Lower leg skin (tissue), 4 donors: ENCODE measurements around the gene CACNA2D4. TPM values are rescaled to one million over a fixed set of nuclear protein-coding genes. Genes with fewer than 3 reads are reported as not detected.

ENCODE experiments used
- DNase-seq, 2 donors: peaks; one replicate each; pipeline ENCODE4 v3.0.0-alpha.2; 2019; ENCODE audit warnings: low spot score in 2 of 2
- H3K4me3 ChIP-seq: fragments of 200-600 bp; sonication (generic); 2 replicates; pipeline ENCODE4 v1.5.1; 2017; ENCODE audit warnings: mild to moderate bottlenecking, low read depth; ENCODE audit not compliant: poor library complexity, severe bottlenecking
- CTCF ChIP-seq, 3 donors: fragments of 450-650 bp; IDR thresholded peaks; one replicate each; pipeline ENCODE4 v1.5.1; 2016; ENCODE audit warnings: antibody characterized with exemption in 3 of 3, mild to moderate bottlenecking in 3 of 3, moderate library complexity in 2 of 3
- POLR2A ChIP-seq, 2 donors: fragments of 450-650 bp; IDR thresholded peaks; one replicate each; pipeline ENCODE4 v1.6.1; 2016 to 2017; ENCODE audit warnings: antibody characterized with exemption in 2 of 2, mild to moderate bottlenecking in 1 of 2, moderate library complexity in 1 of 2
- WGBS, 2 donors: methylation state at CpG; one replicate each; pipeline ENCODE4 v1.1.5; 2018; 5-methylcytosine and 5-hydroxymethylcytosine counted together
- intact Hi-C: fragments of 100-400 bp; cut with DNase I; formaldehyde crosslinking; loops from one replicate; pipeline ENCODE4 v1.15.0; 2023; ENCODE audit warnings: low total_unique reads
- total RNA-seq, 4 donors: library from RNA; depleted of rRNA; stranded (reverse); fragments of >200 nt; gene quantifications; one replicate each; pipeline ENCODE4 v1.1.0, GENCODE V29; 2016

CACNA2D4 gene
- total RNA-seq, 4 donors from 2014 or later, result 2.3 to 4.0 (median 3.1) TPM

DNA sequence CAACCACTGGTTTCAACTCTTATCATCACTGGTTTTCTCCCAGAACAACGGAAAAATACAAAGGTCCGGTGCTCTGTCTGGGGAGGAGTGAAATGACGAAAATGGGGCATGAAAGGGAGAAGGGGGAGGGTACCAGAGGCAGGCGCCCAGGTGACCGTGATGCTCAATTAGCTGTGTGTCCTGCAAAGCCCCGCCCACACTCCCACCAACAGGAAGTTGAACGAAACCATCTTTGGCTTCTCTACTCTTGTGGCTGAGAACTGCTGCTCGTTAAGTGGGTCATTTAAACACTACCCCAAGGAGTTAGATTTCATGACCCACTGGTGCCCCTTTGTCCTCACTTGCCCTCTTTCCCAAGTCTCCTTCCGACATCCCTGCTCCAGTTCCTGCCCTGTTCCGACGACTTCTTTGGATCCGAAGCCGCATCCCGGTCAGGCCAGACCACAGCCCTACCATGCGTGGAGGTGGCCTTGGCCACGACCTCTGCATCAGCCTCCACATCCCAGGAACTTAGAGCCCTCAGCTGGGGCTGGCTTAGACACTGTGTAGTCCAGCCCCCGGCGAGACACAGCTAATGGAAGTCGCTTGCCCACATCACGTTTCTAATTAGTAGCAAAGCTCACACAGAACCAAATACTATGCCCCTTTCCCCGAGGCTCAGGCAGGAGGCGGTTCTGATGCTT is 109.5 kb downstream of the CACNA2D4 start:
- H3K4me3 ChIP-seq, result no peak overlapping the region
- DNase-seq, result no peak
- 87% methylated on average over 22 of the region's 22 CpGs for WGBS, 2 donors
- TF ChIP-seq CTCF (IDR thresholded peaks at IDR 0.05), result no peak
- no peak for TF ChIP-seq POLR2A (IDR thresholded peaks at IDR 0.05)
- intact Hi-C loops, result no loop called here

GRCh38 chr12:1808036-1808797 is 110.2 kb downstream of the CACNA2D4 start:
- H3K4me3 ChIP-seq, result no peak overlapping the region
- DNase-seq, result no peak
- 85 to 86% methylated on average over 19 of the region's 19 CpGs for WGBS, 2 donors
- no peak for TF ChIP-seq POLR2A (IDR thresholded peaks at IDR 0.05)
- no peak for TF ChIP-seq CTCF (IDR thresholded peaks at IDR 0.05)
- intact Hi-C loops, result no loop called here

DNA sequence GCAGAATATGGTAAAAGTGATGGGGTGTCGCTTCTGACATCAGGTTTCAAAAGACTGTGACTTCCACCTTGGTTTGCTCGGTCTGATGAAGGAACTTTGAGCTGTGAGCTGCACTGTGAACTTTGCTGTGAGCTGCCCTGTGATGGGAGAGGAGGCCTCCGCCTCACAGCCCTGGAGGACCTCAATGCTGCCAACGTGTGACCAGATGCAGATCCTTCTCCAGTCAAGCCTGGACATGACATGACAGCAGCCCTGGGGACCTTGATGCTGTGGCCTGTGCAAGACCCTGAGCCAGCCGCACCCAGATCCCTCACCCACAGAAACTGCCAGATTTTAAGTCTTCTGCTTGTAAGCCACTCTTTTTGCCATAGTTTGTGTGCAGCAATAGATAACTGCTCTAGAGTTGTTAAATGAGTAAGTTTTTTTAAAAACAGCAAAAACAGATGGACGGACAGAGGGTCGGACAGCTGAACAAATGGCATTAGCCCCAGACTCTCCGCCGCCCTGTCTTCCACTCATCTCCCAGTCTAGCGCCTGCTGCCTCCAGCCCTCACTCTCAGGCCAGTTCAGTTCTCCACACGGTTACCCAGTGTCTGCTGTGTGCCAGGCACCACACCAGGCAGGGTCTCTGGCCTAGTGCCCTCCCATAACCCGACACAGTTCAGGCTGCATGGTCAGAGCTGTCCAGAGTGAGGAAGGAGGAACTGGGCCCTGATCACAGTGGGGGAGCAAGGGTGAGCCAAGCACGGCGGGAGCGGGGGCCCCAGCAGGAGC is 111.2 kb downstream of the CACNA2D4 start:
- whole genome bisulfite sequencing, 2 donors, result 89 to 91% methylated on average over 14 to 15 of the region's 15 CpGs

GRCh38 chr12:1806301-1807086 is 112.0 kb downstream of the CACNA2D4 start:
- DNase-seq, result no peak

More for the DNA sequence above, 111.2 kb downstream of the CACNA2D4 start:
- no peak for TF ChIP-seq POLR2A (IDR thresholded peaks at IDR 0.05)
- no peak for TF ChIP-seq CTCF (IDR thresholded peaks at IDR 0.05)
- intact Hi-C loops, result no loop called here
- no peak for DNase-seq
- H3K4me3 ChIP-seq, result no peak overlapping the region

More at GRCh38 chr12:1806301-1807086, 112.0 kb downstream of the CACNA2D4 start:
- WGBS, 2 donors, result 38 to 66% methylated on average over 7 of the region's 7 CpGs
- intact Hi-C loops, result no loop called here
- H3K4me3 ChIP-seq, result no peak overlapping the region
- TF ChIP-seq POLR2A (IDR thresholded peaks at IDR 0.05) (no peak), CTCF (IDR thresholded peaks at IDR 0.05) (no peak)
